KOPT-K1 (cell line): ENCODE data around the gene AGPS.
"Not testable (repeated sequence)": the region's sequence is repeated elsewhere in the genome, so short reads cannot be mapped to it uniquely, and the experiment has no call there.

Experiments
- H3K27ac ChIP-seq: fragments of 200-600 bp; sonication (generic); 2 replicates; pipeline ENCODE4 v1.5.1; 2016; ENCODE audit warnings: antibody characterized with exemption, mild to moderate bottlenecking, low read depth, low read length; ENCODE audit not compliant: poor library complexity, severe bottlenecking
- H3K36me3 ChIP-seq: fragments of 200-600 bp; sonication (generic); 2 replicates; pipeline ENCODE4 v1.5.1; 2017; ENCODE audit warnings: antibody characterized with exemption, mild to moderate bottlenecking, low read length, moderate library complexity; ENCODE audit not compliant: insufficient read depth
- H3K9me3 ChIP-seq: fragments of 200-600 bp; sonication (generic); 2 replicates; pipeline ENCODE4 v1.5.1; 2017; ENCODE audit warnings: antibody characterized with exemption, low read length, mild to moderate bottlenecking; ENCODE audit not compliant: insufficient read depth, poor library complexity, severe bottlenecking

Gene AGPS

DNA sequence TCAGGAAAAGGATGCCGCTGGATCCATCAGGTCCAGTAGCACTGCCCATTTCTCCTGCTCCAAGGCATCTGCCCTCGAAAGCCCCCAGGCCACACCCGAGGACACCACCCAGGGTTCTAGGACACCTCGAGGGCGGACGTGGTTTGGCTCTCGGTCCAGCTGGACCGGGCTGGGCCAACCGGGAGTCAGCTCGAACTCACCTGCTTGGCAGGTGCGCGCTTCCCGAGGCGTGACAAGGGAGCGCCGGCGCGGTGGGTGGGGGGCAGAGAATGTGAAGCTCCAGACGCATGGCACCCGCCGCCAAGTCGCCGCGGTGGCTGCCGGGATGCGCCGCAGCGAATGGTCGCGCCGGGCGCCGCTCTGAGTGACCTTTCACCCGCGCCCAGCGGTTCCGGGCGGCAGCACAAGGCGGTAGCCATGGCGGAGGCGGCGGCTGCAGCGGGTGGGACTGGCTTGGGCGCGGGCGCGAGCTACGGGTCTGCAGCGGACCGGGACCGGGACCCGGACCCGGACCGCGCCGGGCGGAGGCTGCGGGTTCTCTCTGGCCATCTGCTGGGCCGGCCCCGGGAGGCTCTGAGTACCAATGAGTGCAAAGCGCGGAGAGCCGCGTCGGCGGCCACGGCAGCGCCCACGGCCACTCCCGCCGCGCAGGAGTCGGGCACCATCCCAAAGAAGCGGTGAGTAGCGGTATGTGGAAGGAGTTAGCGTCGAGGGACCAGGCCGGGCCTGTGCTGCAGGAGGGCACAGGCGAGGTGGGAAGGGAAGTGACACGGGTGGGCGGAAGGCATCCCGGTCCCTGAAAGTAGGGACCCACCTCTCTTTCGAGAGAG, at the start of gene AGPS:
Gene AGPS (plus strand): TSS at position 401 of the 830 bp plus-strand sequence. CDS start 17 bp downstream, at position 418.
- H3K9me3 ChIP-seq, result no peaks in the 10 kb centered on the region
- H3K36me3 ChIP-seq, result 0 out of 2 replicates have a peak, but pooled peaks cover 7% of the 10 kb centered on the region
- peak within 1 kb of the TSS; percentile 67 for H3K27ac ChIP-seq

DNA sequence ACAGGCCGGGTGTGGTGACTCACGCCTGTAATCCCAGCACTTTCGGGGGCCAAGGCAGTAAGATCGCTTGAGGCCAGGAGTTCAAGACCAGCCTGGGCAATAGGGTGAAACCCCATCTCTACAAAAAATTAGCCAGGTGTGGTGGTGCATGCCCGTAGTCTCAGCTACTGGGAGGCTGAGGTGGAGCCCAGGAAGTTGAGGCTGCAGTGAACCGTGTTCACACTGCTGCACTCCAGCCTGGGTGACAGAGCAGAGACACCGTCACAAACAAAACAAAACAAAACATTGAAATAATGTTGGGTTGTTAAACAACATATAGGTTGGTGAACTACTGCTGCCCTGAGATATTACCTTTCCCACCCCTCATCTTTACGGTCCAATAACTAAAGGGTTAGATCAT, 48.8 kb upstream of the AGPS start:
- H3K36me3 ChIP-seq, result no peaks in the 10 kb centered on the region
- no peaks in the 10 kb centered on the region for H3K9me3 ChIP-seq

DNA sequence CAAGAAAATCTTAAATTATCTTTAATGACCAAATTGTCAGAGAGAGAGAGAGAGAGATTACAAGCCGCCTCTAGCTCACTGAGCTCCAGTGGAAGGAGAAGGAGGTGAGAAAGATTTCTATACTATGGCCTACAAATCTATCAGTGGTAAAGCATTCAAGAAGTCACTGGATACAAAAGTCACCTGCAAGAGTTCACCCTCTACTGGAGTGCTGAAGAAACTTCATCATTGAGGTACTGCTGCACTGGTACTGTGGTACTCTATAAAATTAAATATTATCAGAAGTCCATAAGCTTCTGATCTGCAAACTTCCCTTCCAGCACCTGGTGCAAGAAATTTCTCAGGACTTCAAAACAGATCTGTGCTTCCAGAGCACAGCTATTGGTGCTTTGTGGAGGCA, 48.3 kb upstream of the AGPS start:
- no peaks in the 10 kb centered on the region for H3K36me3 ChIP-seq
- H3K27ac ChIP-seq, result no peak overlapping the region
- no peaks in the 10 kb centered on the region for H3K9me3 ChIP-seq

More for the DNA sequence above, 48.8 kb upstream of the AGPS start:
- H3K27ac ChIP-seq, result no peak overlapping the region

DNA sequence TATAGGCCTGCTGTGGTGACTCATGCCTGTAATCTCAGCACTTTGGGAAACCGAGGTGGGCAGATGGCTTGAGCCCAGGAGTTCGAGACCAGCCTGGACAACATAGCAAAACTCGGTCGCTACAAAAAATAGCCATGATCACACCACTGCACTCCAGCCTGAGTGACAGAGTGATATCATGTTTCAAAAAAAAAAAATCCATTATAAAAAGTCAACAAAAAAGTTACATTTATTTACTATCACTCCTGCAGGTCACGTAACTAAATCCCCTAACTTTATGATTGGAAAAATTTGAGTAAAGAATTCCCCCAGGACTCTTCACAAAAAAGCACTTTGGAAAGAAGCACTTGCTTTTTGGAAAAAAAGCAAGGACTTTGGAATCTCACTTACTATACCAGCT, 46.4 kb upstream of the AGPS start:
- H3K9me3 ChIP-seq, result no peaks in the 10 kb centered on the region
- no peak overlapping the region for H3K27ac ChIP-seq
- no peaks in the 10 kb centered on the region for H3K36me3 ChIP-seq

DNA sequence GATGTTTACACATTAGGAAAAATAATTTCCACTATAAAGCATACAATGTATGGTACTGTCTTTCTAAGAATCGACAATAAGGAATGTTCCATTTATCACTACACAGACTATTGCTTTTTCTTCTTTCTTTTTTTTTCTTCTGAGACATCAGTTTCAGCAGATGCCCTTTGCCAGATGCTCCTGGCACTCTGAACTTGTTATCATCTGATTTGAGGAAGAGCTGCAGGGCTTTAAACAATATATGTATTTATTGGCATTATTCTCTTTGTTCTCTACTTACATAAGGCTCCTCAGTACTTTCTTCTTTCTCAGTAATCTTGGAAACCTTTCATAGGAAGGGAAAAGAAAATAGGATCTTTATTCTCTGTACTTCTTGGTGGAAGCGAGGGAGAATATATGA, 45.0 kb upstream of the AGPS start:
- no peaks in the 10 kb centered on the region for H3K36me3 ChIP-seq
- no peaks in the 10 kb centered on the region for H3K9me3 ChIP-seq
- H3K27ac ChIP-seq, result no peak overlapping the region

DNA sequence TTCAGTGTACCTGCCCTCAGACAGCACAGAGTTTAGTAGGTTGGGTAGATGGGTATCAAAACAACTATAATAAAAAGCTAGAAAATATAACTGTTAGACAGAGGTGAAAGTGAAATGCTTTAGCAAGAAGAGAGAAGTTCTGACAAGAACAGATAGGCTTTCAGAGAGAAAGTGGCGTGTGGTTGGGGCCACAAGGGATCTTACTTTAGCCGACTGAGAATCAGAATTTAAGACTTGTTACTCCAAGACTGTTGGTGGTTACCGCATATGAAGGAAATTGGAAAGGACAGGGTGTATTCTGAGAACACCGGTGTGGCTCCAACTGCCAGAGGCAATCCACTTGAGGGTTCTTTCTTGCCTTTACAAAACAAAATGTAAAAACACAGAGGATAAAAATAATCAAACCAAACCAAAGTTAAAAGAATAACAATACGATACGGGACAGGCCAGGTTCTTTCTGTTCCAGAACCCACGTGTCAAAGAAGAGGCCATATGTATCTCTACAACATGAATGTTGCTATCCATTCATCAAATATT, 44.4 kb upstream of the AGPS start:
- no peaks in the 10 kb centered on the region for H3K36me3 ChIP-seq
- no peak overlapping the region for H3K27ac ChIP-seq
- H3K9me3 ChIP-seq, result no peaks in the 10 kb centered on the region

DNA sequence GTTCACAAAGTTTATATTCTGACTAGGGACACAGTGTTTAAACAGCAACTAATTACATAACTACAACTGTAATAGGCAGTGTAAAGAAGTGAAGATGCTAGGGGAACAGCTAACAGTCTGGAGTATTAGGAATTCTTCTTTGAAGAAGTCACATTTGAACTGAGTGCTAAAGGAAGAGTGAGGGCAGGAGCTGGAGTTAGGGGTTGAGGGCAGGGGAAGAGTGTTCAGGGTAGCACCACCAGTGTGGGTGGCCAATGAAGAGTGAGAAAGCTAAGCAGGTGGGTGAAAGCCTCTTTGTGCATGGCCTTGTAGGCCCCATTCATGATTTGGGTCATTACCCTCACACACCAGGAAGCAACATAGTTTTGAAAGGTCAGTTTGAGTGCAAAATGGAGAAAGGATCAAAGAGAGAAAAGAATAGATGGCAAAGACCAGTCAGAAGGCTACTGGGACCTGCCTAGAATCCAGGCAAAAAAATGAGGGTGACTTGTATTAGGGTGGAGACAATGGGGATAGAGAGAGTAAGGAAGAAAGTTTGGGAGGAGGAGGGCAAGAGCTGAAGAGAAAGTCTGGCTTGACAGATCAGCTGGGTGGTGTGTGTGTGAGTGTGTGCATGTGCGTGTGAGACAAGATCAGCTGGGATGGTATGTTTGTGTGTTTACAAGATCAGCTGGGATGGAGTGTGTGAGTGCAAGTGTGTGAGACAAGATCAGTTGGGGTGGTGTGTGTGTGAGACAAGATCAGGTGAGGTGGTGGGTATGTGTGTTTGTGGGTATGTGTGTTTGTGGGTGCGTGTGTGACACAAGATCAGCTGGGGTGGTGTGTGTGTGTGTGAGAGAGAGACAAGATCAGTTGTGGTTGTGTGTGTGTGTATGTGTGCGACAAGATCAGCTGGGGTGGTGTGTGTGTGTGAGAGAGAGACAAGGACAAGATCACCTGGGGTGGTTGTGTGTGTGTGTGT, 43.6 kb upstream of the AGPS start:
- no peak overlapping the region for H3K27ac ChIP-seq

DNA sequence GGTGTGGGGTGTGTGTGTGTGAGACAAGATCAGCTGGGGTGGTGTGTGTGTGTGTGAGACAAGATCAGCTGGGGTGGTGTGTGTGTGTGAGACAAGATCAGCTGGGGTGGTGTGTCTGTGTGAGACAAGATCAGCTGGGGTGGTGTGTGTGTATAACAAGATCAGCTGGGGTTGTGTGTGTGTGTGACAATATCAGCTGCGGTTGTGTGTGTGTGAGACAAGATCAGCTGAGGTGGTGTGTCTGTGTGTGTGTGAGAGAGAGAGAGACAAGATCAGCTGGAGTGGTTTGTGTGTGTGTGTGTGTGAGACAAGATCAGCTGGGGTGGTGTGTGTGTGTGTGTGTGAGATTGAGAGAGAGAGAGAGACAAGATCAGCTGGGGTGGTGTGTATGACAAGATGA, 41.9 kb upstream of the AGPS start:
- not testable (repeated sequence) for H3K9me3 ChIP-seq, H3K36me3 ChIP-seq, H3K27ac ChIP-seq

More for the DNA sequence above, 43.6 kb upstream of the AGPS start:
- no peaks in the 10 kb centered on the region for H3K36me3 ChIP-seq
- no peaks in the 10 kb centered on the region for H3K9me3 ChIP-seq

DNA sequence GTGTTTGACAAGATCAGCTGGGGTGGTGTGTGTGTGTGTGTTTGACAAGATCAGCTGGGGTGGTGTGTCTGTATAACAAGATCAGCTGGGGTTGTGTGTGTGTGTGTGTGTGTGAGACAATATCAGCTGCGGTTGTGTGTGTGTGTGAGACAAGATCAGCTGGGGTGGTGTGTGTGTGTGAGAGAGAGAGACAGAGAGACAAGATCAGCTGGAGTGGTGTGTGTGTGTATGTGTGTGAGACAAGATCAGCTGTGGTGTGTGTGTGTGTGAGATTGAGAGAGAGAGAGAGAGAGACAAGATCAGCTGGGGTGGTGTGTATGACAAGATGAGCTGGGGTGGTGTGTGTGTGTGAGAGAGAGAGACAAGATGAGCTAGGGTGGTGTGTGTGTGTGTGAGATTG, 41.5 kb upstream of the AGPS start:
- not testable (repeated sequence) for H3K36me3 ChIP-seq, H3K9me3 ChIP-seq, H3K27ac ChIP-seq

DNA sequence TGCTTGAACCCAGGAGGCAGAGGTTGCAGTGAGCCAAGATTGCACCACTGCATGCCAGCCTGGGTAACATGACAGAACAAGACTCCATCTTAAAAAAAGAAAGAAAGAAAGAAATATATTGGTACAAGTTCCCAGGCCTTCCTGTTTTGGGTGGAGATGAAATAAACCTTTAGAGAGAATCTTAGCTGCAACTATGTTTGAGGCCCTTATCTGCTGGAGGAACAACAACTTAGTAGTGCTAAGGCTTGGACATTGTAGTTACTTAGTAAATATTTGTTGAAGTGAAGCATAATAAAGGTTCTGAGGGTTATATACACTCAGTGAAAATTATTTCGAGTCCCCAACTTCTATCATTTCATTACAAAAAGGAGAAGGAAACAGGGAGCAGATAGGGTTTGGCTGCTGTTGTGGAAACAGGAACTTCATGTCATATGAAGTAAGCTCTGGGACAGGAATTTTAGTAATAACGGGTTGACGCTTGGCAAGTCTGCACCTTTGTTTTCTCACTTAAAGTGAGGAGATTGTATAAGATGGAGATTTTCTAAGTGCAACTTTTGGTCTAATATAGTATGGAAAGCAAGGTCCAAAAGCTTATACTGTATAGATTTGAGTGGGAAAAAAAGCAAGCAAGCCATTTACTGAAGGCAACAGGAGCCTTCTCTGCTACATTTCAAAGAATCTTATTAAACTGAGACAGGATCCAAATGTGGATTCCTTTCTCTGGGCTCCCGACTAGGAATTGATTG, 40.0 kb upstream of the AGPS start:
- no peaks in the 10 kb centered on the region for H3K36me3 ChIP-seq
- no peaks in the 10 kb centered on the region for H3K9me3 ChIP-seq
- H3K27ac ChIP-seq, result no peak overlapping the region

DNA sequence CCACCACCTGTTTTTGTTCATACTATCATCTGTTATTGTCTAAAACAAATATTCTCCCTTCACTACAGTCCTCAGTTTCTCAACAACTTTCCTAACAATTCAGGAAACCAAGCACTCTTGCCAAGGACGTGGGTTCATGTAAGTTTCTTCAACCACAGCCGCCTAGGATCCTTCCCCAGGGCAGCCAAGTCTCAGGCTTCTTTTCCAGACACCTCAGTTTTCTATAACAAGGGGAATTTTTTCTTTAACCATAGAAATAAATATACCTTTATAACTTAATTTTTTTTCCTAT, 39.4 kb upstream of the AGPS start:
- Histone ChIP-seq H3K36me3 (no peaks in the 10 kb centered on the region), H3K9me3 (no peaks in the 10 kb centered on the region), H3K27ac (no peak overlapping the region)

DNA sequence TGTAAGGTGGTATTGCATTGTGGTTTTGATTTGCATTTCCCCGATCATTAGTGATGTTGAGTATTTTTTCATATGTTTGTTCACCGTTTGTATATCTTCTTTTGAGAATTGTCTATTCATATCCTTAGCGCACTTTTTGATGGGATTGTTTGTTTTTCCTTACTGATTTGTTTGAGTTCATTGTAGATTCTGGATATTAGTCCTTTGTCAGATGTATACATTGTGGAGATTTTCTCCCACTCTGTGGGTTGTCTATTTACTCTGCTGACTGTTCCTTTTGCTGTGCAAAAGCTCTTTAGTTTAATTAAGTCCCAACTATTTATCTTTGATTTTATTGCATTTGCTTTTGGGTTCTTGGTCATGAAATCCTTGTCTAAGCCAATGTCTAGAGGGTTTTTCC, 38.0 kb upstream of the AGPS start:
- H3K27ac ChIP-seq, H3K9me3 ChIP-seq, H3K36me3 ChIP-seq: not testable (repeated sequence)

DNA sequence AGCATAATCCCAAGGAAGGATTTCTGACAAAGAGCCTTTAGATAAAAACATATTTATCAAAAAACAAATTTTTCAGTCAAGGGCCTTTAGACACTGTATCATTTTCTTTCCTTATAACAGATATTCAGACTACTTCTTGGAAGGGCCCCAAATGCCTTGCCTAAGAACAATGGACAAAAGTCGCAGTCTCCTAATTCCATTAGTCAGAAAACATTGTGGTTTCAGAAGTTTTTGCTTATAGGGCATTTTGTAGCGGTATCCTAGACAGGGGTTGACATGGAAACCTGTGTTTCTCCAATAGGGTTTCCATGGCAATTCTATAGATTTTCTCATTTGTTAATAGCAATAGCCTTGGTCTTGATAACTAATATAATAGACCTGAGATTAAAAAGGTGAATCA, 36.7 kb upstream of the AGPS start:
- no peak overlapping the region for H3K27ac ChIP-seq
- no peaks in the 10 kb centered on the region for H3K9me3 ChIP-seq

DNA sequence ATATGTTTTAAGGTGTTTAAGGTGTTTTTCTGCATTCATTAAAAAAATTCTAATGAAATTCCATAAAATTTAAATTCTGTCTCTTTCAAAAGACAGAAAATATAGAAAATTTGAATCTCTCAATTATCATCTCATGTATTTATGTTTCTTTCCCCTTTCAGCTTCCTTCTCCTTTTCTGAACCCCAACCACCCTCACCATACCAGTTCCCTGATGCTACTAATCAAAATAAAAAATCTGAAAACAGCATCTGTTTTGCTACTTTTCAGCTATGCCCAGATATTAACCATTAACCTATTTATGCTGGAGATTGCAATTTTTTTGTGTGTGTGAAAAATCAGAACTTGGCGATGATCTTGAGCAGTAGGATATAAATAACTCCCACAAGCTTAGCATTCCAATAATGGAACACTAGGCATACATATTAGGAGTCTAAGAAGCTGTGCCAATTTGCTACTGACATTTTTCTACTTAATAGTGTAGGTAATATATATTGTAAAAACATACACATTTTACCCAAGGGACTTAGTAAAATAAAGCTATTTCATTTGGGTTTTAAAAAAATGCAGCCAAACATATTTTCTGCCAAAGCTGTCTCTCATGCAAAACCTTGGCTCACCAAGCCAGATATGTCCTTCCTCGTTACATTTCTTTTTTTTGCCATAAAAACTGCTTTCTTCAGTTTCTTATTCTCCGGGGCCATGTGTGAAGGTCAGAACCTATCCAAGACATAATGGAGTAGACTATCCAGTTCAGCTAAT, 32.6 kb upstream of the AGPS start:
- Histone ChIP-seq H3K9me3 (no peaks in the 10 kb centered on the region), H3K36me3 (no peaks in the 10 kb centered on the region), H3K27ac (no peak overlapping the region)

More for the DNA sequence above, 36.7 kb upstream of the AGPS start:
- no peaks in the 10 kb centered on the region for H3K36me3 ChIP-seq
